GM12878 (cell line): Measurements from ENCODE around the gene NEK10.

Source experiments
- CREB1 ChIP-seq: IDR thresholded peaks from 2 replicates; pipeline ENCODE4 v1.6.1; 2012; ENCODE audit warnings: low read depth, mild to moderate bottlenecking, inconsistent platforms
- EZH2 ChIP-seq: IDR thresholded peaks from 2 replicates; pipeline ENCODE4 v1.6.1; 2012; ENCODE audit warnings: low read depth, mild to moderate bottlenecking, control low read depth, inconsistent platforms, low read length, borderline replicate concordance; ENCODE audit not compliant: control insufficient read depth
- HDAC6 ChIP-seq: fragments of 200-600 bp; sonication (generic); IDR thresholded peaks from one replicate; pipeline ENCODE4 v1.8.0; 2017; ENCODE audit warnings: antibody characterized with exemption; ENCODE audit not compliant: unreplicated experiment
- JUND ChIP-seq: IDR thresholded peaks from 2 replicates; pipeline ENCODE4 v1.6.1; 2012; ENCODE audit warnings: low read depth, mild to moderate bottlenecking, low read length, improper control_type of control experiment, moderate library complexity
- POLR2A ChIP-seq: IDR thresholded peaks from 2 replicates; pipeline ENCODE4 v1.6.1; 2011; ENCODE audit warnings: low read depth, mild to moderate bottlenecking, low read length
- POLR2AphosphoS5 ChIP-seq: IDR thresholded peaks from 2 replicates; pipeline ENCODE4 v1.6.1; 2011; ENCODE audit warnings: mild to moderate bottlenecking, low read length, inconsistent platforms

DNA sequence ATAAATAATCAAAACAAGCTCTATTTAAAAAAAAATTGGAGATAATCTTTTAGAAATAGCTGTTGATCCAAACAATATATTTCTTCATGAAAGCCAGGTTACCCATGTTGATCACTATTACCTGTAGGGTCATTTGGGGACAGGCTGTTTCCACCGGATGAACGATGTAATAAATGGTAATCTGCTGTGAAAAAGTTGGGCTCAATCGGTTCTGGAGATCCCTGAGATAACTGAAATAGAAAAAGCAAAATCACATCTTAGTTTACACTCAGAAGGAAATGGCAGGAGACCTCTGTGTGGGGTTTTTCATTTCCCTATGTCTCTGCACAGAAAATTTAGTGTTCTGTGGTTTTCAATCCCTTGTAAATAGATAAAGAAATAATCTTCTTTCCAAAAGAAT, 249.5 kb downstream of the NEK10 start:
- TF ChIP-seq POLR2AphosphoS5 (no peak), JUND (no peak), POLR2A (no peak), HDAC6 (no peak), EZH2 (no peak), CREB1 (no peak)
